Effector memory CD8-positive, alpha-beta T cell (primary cell): ENCODE measurements around the gene C19orf47.

Experiments
- ATAC-seq: fragments of 150-1000 bp; cut with Tn5 transposase; replicated peaks from 2 replicates; pipeline ENCODE4 v1.10.0; 2021; ENCODE audit warnings: mild to moderate bottlenecking, moderate library complexity
- DNase-seq, 3 experiments: peaks; one replicate each; pipeline ENCODE4 v3.0.0; 2021
- H3K27ac Mint-ChIP-seq, 2 donors: one replicate each; pipeline ENCODE4 v1.8.0; 2022; ENCODE audit warnings: mild to moderate bottlenecking in 2 of 2, mixed read lengths in 2 of 2, moderate library complexity in 2 of 2
- H3K27me3 Mint-ChIP-seq, 2 donors: one replicate each; pipeline ENCODE4 v1.8.0; 2022; ENCODE audit warnings: mixed read lengths in 2 of 2
- H3K36me3 Mint-ChIP-seq: one replicate; pipeline ENCODE4 v1.8.0; 2022; ENCODE audit warnings: mild to moderate bottlenecking, moderate library complexity, mixed read lengths; ENCODE audit not compliant: insufficient read depth
- H3K4me1 Mint-ChIP-seq, 2 donors: one replicate each; pipeline ENCODE4 v1.8.0; 2022; ENCODE audit warnings: low read depth in 2 of 2, mixed read lengths in 2 of 2
- H3K4me3 Mint-ChIP-seq, 2 donors: one replicate each; pipeline ENCODE4 v1.8.0; 2022; ENCODE audit warnings: mild to moderate bottlenecking in 2 of 2, mixed read lengths in 2 of 2, moderate library complexity in 2 of 2
- H3K9me3 Mint-ChIP-seq, 2 donors: one replicate each; pipeline ENCODE4 v1.8.0; 2022; ENCODE audit warnings: mixed read lengths in 2 of 2
- total RNA-seq, 9 experiments: gene quantifications; one replicate each; lab custom pipeline; 2026; lab: John Stamatoyannopoulos, UW

Gene C19orf47
- 6.7 to 17.9 (median 15.2) reads per million in 9 experiments for total RNA-seq

- peak within 1 kb of the TSS; percentile 73 to 86 for H3K4me3 Mint-ChIP-seq
- ATAC-seq (peak; percentile 95), DNase-seq (peak; percentile 94 to 97 (median 97))
- H3K27me3 Mint-ChIP-seq: no peaks in the 10 kb centered on the region
- H3K36me3 Mint-ChIP-seq: peaks cover 4% of the 10 kb centered on the region
- peak within 1 kb of the TSS; percentile 87 to 94 for H3K27ac Mint-ChIP-seq
- H3K4me1 Mint-ChIP-seq: peaks cover 23 to 30% of the 10 kb centered on the region in 2 donors
- H3K9me3 Mint-ChIP-seq: no peaks in the 10 kb centered on the region
Observed at GRCh38 chr19:40348125-40348913, at the start of gene C19orf47, which contains the start of gene PLD3. TSS of gene C19orf47 (minus strand) at chr19:40348397. CDS start at chr19:40341857, 6,540 bp downstream. TSS of gene PLD3 (plus strand) at chr19:40348695. CDS start at chr19:40366484, 17,789 bp downstream.

DNA sequence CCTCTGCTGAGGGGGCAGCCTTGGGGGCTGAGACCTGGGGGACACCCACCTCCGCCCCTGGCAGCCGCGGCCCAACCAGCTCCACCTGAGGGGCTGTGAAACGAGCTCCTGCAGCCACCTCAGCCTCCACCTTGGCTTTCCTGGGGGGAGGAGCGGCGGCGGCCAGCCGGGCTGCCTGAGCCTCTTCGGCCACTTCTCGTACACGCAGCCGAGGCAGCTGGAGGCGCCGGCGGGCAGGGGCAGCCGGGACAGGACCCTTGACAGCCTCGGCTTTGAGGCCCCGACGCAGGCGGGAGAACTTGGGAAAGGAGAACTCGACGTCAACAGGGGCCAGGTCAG, 49.3 kb upstream of the C19orf47 start:
- H3K9me3 Mint-ChIP-seq: no peaks in the 10 kb centered on the region
- DNase-seq (no peak), ATAC-seq (no peak)
- peaks cover 4 to 6% of the 10 kb centered on the region in 2 donors for H3K4me1 Mint-ChIP-seq
- H3K4me3 Mint-ChIP-seq: no peak overlapping the region
- H3K27ac Mint-ChIP-seq: no peak overlapping the region
- no peaks in the 10 kb centered on the region for H3K36me3 Mint-ChIP-seq
- H3K27me3 Mint-ChIP-seq: peaks cover 0 to 8% of the 10 kb centered on the region in 2 donors

DNA sequence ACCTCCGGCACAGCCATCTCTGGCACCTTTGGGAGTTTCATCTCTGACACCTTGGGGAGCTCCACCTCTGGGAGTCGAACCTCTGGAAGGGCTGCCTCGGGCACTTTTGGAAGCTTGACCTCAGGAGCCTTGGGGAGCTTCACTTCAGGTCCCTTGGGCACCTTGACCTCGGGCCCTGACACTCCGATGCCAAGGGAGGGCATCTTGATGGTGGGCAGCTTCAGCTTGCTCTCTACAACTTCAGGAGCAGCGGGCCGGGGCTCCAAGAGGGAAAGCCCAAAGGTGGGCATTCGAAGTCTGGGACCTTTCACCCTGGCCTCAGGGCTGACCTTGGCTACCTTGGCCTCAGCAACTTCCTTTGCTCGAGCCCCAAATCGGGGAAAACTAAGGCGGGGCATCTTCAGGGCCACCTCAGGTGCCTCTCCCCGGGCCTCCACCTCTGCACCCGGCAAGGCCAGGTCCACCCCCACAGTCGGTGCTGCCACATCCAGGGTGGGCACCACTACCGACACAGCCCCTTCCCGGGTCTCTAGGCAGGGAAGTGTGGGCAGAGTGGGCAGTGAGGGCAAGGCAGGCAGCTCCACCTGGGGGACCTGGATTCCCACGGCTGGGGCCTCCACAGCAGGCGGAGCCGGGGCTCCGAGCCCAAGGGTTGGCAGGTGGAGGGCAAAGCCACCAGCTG, 48.8 kb upstream of the C19orf47 start:
- Mint-ChIP-seq H3K27me3 (peaks cover 0 to 8% of the 10 kb centered on the region in 2 donors), H3K4me3 (no peak overlapping the region), H3K36me3 (no peaks in the 10 kb centered on the region), H3K4me1 (peaks cover 4 to 6% of the 10 kb centered on the region in 2 donors), H3K27ac (no peak overlapping the region), H3K9me3 (no peaks in the 10 kb centered on the region)
- DNase-seq (no peak), ATAC-seq (no peak)

GRCh38 chr19:40395956-40396355, 47.8 kb upstream of the C19orf47 start:
- Mint-ChIP-seq H3K36me3 (no peaks in the 10 kb centered on the region), H3K27ac (no peak overlapping the region)
- no peak for ATAC-seq

GRCh38 chr19:40394816-40395210, 46.6 kb upstream of the C19orf47 start:
- no peaks in the 10 kb centered on the region for H3K9me3 Mint-ChIP-seq
- DNase-seq: no peak

More at GRCh38 chr19:40395956-40396355, 47.8 kb upstream of the C19orf47 start:
- peaks cover 0 to 8% of the 10 kb centered on the region in 2 donors for H3K27me3 Mint-ChIP-seq
- no peaks in the 10 kb centered on the region for H3K9me3 Mint-ChIP-seq
- no peak for DNase-seq
- H3K4me1 Mint-ChIP-seq: peaks cover 4 to 6% of the 10 kb centered on the region in 2 donors
- H3K4me3 Mint-ChIP-seq: no peak overlapping the region

DNA sequence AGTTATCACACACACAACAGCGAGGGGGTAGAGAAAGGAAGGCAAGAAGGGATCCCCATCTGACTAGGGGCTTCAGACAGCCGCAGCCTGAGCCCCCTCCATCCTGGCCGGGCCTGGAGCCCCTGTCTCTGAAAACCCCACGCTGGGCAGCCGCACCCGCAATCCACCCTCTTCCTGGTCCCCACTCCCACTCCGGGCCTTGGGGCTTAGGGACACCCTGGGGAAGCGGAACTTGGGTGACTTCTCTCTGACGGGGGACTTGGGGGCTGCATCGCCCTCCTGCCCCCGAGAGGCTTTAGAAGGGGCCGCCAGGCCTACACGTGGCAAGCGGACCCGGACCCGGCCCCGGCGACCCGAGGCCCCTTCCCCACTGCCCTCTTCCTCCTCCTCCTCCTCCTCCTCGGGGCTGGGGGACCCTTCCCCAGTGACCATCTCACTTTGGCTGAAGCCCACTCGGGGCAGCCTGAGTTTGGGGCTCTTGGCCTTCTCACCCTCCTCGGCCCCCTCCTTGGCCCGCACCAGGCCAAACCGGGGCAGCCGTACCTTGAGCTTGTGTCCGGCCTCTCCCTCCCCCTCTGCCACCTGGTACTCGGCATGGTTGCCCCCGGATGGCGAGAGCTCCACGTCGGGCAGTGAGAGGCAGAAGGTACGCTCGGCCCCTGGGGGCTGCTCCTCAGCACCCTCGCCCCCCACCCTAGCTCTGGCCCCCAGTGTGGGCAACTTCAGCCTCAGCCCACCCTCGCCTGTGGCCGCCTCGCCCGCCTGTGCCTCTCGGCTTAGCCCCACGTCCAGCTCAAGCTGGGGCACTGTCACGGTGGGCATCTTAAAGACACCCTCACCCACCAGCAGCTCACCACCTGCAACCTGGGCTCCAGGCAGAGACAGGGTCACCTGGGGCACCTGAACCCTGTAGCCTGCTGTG, 46.0 kb upstream of the C19orf47 start:
- Mint-ChIP-seq H3K36me3 (no peaks in the 10 kb centered on the region), H3K9me3 (no peaks in the 10 kb centered on the region), H3K27me3 (peaks cover 0 to 12% of the 10 kb centered on the region in 2 donors), H3K4me1 (peaks cover 2 to 3% of the 10 kb centered on the region in 2 donors), H3K27ac (no peak overlapping the region), H3K4me3 (no peak overlapping the region)
- DNase-seq (no peak), ATAC-seq (no peak)

More at GRCh38 chr19:40394816-40395210, 46.6 kb upstream of the C19orf47 start:
- Mint-ChIP-seq H3K4me3 (no peak overlapping the region), H3K4me1 (peaks cover 6% of the 10 kb centered on the region in 2 donors), H3K36me3 (no peaks in the 10 kb centered on the region), H3K27ac (no peak overlapping the region), H3K27me3 (peaks cover 0 to 16% of the 10 kb centered on the region in 2 donors)
- ATAC-seq: no peak

DNA sequence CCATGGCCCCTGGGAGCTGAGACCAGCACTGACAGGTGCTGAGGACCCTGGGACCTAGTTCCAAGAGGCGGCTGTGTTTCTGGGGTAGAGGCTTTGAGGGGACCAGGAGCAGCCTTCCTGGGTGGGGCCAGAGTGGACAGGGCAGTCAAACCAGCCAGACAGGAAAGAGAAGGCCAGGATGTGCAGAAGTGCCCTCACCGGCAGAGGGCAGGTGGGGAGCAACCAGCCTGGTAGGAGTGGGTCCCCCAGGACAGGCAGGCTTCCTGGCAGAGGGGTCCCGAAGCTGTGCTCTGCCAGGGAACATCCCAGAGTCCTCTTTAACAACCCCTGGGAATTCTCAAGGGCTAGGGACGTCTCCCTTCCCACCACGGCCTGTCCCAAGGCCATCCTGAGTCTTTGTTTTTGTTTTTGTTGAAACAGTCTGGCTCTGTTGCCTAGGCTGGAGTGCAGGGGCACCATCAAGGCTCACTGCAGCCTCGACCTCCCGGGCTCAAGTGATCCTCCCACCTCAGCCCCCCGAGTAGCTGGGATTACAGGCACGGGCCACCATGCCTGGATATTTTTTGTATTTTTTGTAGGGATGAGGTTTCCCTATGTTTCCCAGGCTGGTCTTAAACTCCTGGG, 44.8 kb upstream of the C19orf47 start:
- H3K27me3 Mint-ChIP-seq: peaks cover 0 to 9% of the 10 kb centered on the region in 2 donors
- peaks cover 0 to 3% of the 10 kb centered on the region in 2 donors for H3K4me1 Mint-ChIP-seq
- no peaks in the 10 kb centered on the region for H3K9me3 Mint-ChIP-seq
- H3K36me3 Mint-ChIP-seq: no peaks in the 10 kb centered on the region
- H3K27ac Mint-ChIP-seq: no peak overlapping the region
- ATAC-seq (no peak), DNase-seq (no peak)
- H3K4me3 Mint-ChIP-seq: no peak overlapping the region

DNA sequence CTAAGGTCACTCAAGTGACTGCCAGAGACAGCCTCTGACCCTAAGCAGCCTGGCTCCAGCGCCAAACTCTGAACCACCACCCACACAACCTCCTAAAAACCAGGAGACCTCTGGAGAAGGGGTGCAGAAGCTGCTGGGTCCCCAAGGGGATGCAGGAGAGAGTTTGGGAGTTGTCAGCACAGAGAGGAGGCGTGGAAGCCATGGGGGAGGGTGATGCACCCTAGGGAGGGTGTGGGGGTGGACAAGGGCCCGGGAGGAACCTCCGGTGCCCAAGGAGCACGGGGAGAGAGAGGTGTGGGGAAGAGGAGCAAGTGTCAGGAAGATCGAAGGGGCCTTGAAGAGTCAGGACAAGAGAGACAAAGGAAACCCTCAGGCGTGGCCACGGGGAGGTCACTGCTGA, 43.9 kb upstream of the C19orf47 start:
- Mint-ChIP-seq H3K27ac (peak overlapping the region in 1 of 2 donors; percentile 18), H3K9me3 (no peaks in the 10 kb centered on the region), H3K4me3 (no peak overlapping the region), H3K27me3 (peaks cover 0 to 9% of the 10 kb centered on the region in 2 donors), H3K4me1 (peaks cover 0 to 3% of the 10 kb centered on the region in 2 donors), H3K36me3 (no peaks in the 10 kb centered on the region)
- ATAC-seq: no peak
- DNase-seq: no peak

DNA sequence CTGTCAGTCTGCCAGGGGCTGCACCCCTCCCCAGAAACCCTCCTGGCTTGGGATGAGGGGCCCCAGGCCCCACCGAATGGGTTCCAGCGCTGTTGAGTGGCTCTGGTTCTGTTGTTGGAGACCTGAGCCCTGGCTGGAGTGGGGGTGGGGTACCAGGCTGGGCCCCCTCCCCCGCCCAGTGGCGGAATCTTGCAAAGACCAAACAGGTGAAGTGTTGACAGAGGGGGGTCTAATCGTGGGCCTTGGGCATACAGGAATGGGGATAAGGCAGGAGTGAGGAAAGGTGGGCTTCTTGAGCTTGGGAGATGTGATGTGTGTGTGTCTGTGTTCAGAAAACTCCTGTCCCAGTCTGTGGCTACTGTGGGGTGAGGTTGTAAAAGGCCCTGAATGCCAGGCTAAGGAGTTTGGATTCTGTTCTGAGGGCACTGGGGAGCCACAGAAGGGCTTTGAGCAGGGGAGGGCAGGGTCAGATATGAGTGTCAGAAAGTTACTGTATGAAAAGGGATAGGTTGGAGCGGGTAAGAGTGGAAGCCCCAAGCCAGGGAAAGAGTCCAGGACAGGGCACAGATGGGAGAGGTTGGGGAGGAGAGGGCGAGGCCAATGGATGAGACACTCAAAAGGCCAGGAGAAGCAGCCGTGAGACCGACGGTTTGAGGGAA, 42.0 kb upstream of the C19orf47 start, which contains the start of gene HIPK4:
Gene HIPK4 (minus strand): TSS at position 98 of the 659 bp plus-strand sequence. CDS start 279 bp downstream, outside the sequence.
- DNase-seq (no peak), ATAC-seq (no peak)
- no peak within 1 kb of the TSS for H3K4me3 Mint-ChIP-seq
- H3K9me3 Mint-ChIP-seq: no peaks in the 10 kb centered on the region
- peaks cover 1 to 3% of the 10 kb centered on the region in 2 donors for H3K4me1 Mint-ChIP-seq
- H3K27ac Mint-ChIP-seq: no peak within 1 kb of the TSS
- peaks cover 0 to 9% of the 10 kb centered on the region in 2 donors for H3K27me3 Mint-ChIP-seq
- no peaks in the 10 kb centered on the region for H3K36me3 Mint-ChIP-seq

DNA sequence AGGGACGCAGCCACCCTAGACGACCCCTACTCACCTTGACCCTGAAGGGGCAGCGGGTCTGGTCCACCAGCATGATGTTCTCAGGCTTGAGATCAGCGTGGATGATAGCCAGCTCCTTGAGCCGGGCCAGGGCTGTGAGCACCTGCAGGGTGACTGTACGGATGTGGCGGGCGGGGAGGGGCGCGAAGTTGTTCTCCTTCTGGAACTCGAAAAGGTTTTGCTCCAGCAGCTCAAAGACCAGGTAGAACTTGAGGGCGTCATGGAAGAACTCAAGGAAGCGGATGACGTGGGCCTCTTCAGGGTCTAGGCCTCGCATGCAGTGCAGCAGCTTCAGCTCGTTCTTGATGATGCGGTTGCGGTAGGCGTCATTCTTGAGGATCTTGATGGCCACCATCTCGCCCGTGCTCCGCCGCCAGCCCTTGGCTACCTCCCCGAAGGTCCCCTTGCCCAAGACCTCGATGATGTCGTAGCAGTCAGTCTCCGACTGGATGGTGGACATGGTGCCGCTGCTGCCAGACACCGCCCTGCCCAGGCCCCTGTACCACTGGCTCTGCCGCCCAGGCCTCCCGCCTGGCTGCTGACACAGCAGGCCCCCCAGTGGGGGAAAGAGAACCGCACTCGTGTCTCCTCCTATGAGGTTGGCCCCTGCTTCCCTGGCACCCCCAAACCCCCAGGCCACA, 41.3 kb upstream of the C19orf47 start:
- no peaks in the 10 kb centered on the region for H3K9me3 Mint-ChIP-seq
- peaks cover 1 to 3% of the 10 kb centered on the region in 2 donors for H3K4me1 Mint-ChIP-seq
- no peak overlapping the region for H3K4me3 Mint-ChIP-seq
- ATAC-seq: no peak
- peaks cover 0 to 9% of the 10 kb centered on the region in 2 donors for H3K27me3 Mint-ChIP-seq
- H3K27ac Mint-ChIP-seq: no peak overlapping the region
- no peaks in the 10 kb centered on the region for H3K36me3 Mint-ChIP-seq
- DNase-seq: no peak

GRCh38 chr19:40388481-40388880, 40.3 kb upstream of the C19orf47 start:
- Mint-ChIP-seq H3K9me3 (no peaks in the 10 kb centered on the region), H3K4me3 (no peak overlapping the region), H3K4me1 (peaks cover 1 to 3% of the 10 kb centered on the region in 2 donors), H3K36me3 (no peaks in the 10 kb centered on the region), H3K27me3 (peaks cover 0 to 9% of the 10 kb centered on the region in 2 donors), H3K27ac (no peak overlapping the region)
- DNase-seq: no peak
- ATAC-seq: no peak

DNA sequence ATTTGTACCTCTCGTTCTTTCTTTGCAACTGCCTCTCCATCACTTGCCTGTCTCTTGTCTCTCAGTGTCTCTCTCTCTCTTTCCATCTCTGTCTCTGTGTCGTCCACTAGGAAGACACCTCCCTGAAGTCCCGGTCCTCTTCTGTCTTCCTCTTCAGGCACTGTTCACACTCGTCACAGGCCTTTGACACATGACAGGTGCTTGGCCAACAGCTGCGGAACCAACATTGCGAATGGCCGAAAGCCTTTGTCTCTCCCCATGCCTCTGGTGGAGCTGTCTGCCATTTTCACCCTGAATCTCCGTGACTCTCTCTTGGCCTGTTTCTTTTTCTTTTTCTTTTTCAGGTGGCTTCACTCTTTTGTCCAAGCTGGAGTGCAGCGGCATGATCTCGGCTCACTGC, 39.0 kb upstream of the C19orf47 start:
- no peak overlapping the region for H3K27ac Mint-ChIP-seq

More for the DNA sequence above, 39.0 kb upstream of the C19orf47 start:
- ATAC-seq: no peak
- Mint-ChIP-seq H3K9me3 (no peaks in the 10 kb centered on the region), H3K27me3 (peaks cover 0 to 9% of the 10 kb centered on the region in 2 donors), H3K4me3 (no peak overlapping the region), H3K4me1 (peaks cover 1 to 3% of the 10 kb centered on the region in 2 donors), H3K36me3 (no peaks in the 10 kb centered on the region)
- no peak for DNase-seq
